ENCODE measurements around the gene PPM1N.

PPM1N gene

GRCh38 chr19:45542234-45542668 is 44.0 kb downstream of the PPM1N start:
- no peak for DNase-seq

DNA sequence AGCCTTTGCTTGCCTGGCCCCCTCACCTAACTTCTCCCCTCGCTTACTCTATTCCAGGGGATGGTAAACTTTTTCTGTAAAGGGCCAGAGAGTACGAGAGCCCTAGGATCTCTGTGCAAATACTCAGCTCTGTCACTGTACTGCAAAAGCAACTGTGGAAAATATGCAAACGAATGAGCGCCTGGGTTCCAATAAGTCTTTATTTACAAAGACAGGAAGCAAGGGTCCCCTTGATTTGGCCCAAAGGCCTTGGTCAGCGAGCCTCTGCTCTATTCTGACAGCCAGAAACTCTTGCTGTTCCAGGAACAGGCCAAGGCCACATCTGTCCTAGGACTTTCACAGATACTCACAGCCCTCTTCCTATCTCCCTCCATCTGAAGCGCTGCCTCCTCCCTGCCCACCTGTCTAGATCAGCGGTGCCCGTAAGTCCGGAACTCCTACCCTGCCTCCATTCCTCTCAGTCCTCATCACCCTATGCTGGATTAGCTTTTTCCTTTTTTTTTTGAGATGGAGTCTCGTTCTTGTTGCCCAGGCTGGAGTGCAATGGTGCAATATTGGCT is 49.0 kb downstream of the PPM1N start:
- no peak for DNase-seq

DNA sequence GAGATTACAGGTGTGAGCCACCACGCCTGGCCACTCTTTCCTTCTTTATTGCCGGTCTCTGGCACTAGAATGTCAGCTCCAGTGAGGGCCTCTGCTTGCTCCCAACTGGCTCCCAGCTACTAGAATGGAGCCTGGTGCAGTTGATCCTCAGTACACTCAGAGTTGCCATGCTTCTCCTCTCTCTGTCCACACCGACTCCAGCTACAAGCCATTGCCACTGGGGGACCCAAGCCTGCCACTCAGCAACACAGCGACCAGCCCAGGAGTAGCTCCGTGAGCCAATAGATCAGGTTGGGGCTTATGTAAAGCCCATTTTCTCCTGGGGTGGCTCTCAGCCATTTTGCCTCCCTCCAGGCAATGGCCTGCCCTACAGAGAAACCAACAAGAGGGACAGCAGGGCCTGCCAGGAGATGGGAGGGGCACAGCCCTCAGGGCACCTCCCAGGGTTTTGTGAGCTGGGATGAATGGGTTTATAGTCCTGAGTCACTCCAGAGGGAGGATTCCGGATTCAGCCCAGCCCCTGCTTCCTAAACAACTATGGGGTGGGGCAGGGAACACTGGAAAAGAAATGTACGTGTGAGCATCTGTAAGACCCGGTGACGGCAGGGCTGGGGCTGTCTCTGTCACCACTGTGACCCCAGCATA is 49.8 kb downstream of the PPM1N start:
- DNase-seq = no peak

All from NCI-H2029 (cell line).